GM23248 (cell line): Measurements from ENCODE around the gene EP400. TPM values are rescaled to one million over a fixed set of nuclear protein-coding genes. Genes with fewer than 3 reads are reported as not detected.
"Not testable (repeated sequence)": the region's sequence is repeated elsewhere in the genome, so short reads cannot be mapped to it uniquely, and the experiment has no call there.

ENCODE experiments used
- DNase-seq: peaks from one replicate; pipeline ENCODE4 v3.0.0-alpha.2; 2015
- H2AFZ ChIP-seq: fragments of 200-600 bp; sonication (generic); 2 replicates; pipeline ENCODE4 v1.6.1; 2016; ENCODE audit warnings: antibody characterized with exemption
- H3F3A ChIP-seq: fragments of 200-600 bp; sonication (generic); 2 replicates; pipeline ENCODE4 v1.6.1; 2016; ENCODE audit warnings: mild to moderate bottlenecking, antibody characterized with exemption, mixed run types; ENCODE audit not compliant: insufficient read depth
- H3K27ac ChIP-seq: fragments of 200-600 bp; sonication (generic); 2 replicates; pipeline ENCODE4 v1.5.1; 2016; ENCODE audit warnings: mild to moderate bottlenecking
- H3K27me3 ChIP-seq: fragments of 200-600 bp; sonication (generic); replicated peaks from 2 replicates; pipeline ENCODE4 v1.6.1; 2016; ENCODE audit warnings: mild to moderate bottlenecking; ENCODE audit not compliant: insufficient read depth
- H3K36me3 ChIP-seq: fragments of 200-600 bp; sonication (generic); 2 replicates; pipeline ENCODE4 v1.6.1; 2016; ENCODE audit warnings: low read depth, mild to moderate bottlenecking
- H3K4me1 ChIP-seq: fragments of 200-600 bp; sonication (generic); 2 replicates; pipeline ENCODE4 v1.6.1; 2016; ENCODE audit warnings: mild to moderate bottlenecking; ENCODE audit not compliant: insufficient read depth
- H3K4me2 ChIP-seq: fragments of 200-600 bp; sonication (generic); one replicate; pipeline ENCODE4 v1.6.1; 2016; ENCODE audit warnings: mild to moderate bottlenecking; ENCODE audit not compliant: unreplicated experiment
- H3K4me3 ChIP-seq: fragments of 200-600 bp; sonication (generic); 2 replicates; pipeline ENCODE4 v1.5.1; 2016; ENCODE audit warnings: mild to moderate bottlenecking
- H3K79me2 ChIP-seq: fragments of 200-600 bp; sonication (generic); 2 replicates; pipeline ENCODE4 v1.6.1; 2016; ENCODE audit warnings: mild to moderate bottlenecking; ENCODE audit not compliant: insufficient read depth
- H3K9ac ChIP-seq: fragments of 200-600 bp; sonication (generic); 2 replicates; pipeline ENCODE4 v1.6.1; 2016; ENCODE audit warnings: mild to moderate bottlenecking
- H3K9me2 ChIP-seq: fragments of 200-600 bp; sonication (generic); 2 replicates; pipeline ENCODE4 v1.6.1; 2016; ENCODE audit warnings: mixed run types, mild to moderate bottlenecking, moderate library complexity; ENCODE audit not compliant: insufficient read depth
- H3K9me3 ChIP-seq: fragments of 200-600 bp; sonication (generic); one replicate; pipeline ENCODE4 v1.6.1; 2017; ENCODE audit warnings: low read depth
- H4K20me1 ChIP-seq: fragments of 200-600 bp; sonication (generic); 2 replicates; pipeline ENCODE4 v1.6.0; 2016; ENCODE audit not compliant: insufficient read depth
- EZH2 ChIP-seq: fragments of 200-600 bp; sonication (generic); IDR thresholded peaks from 2 replicates; pipeline ENCODE4 v1.6.1; 2018; ENCODE audit warnings: antibody characterized with exemption, mild to moderate bottlenecking; ENCODE audit not compliant: insufficient read depth, poor library complexity, severe bottlenecking
- EZH2phosphoT487 ChIP-seq: fragments of 200-600 bp; sonication (generic); IDR thresholded peaks from 2 replicates; pipeline ENCODE4 v1.6.1; 2018; ENCODE audit warnings: antibody characterized with exemption, moderate library complexity, mild to moderate bottlenecking, low read depth; ENCODE audit not compliant: insufficient read depth
- WGBS, 2 experiments: methylation state at CpG; one replicate each; pipeline ENCODE4 v1.1.6; 2015 to 2017; ENCODE audit warnings: low lambda C conversion rate in 2 of 2, low coverage in 1 of 2; ENCODE audit errors: missing lambda C conversion rate in 2 of 2; 5-methylcytosine and 5-hydroxymethylcytosine counted together
- in situ Hi-C: fragments of 300-500 bp; cut with MboI; formaldehyde crosslinking; loops from 2 replicates; pipeline ENCODE4 v1.15.0; 2020
- polyA plus RNA-seq: library from polyadenylated mRNA; unstranded; fragments of >200 nt; fragmentation: Nextera tagmentation; extraction: Ambion mirVana; gene quantifications from 2 replicates; pipeline ENCODE4 v1.2.1, GENCODE V29; 2016
- total RNA-seq: library from RNA; depleted of rRNA; stranded (reverse); fragments of >200 nt; shearing (Covaris generic); gene quantifications from 2 replicates; pipeline ENCODE4 v1.2.3, GENCODE V29; 2014

Gene EP400
- total and polyA plus RNA-seq, 2 experiments from 2014 or later: 8.6 to 9.4 TPM

GRCh38 chr12:131983554-131983953 lies 33.8 kb downstream of the EP400 start:
- in situ Hi-C loops: no loop called here
- Histone ChIP-seq H3K9ac (no peak overlapping the region), H3K4me1 (0 out of 2 replicates have a peak, but pooled peaks cover 4% of the 10 kb centered on the region), H3K27me3 (no peaks in the 10 kb centered on the region), H3K27ac (no peak overlapping the region), H3K9me3 (no peaks in the 10 kb centered on the region), H4K20me1 (peaks cover 5% of the 10 kb centered on the region), H3K79me2 (peaks cover 36% of the 10 kb centered on the region), H3K36me3 (peaks cover 26% of the 10 kb centered on the region), H3K4me2 (no peak overlapping the region), H3F3A (no peaks in the 10 kb centered on the region), H3K4me3 (no peak overlapping the region), H3K9me2 (no peaks in the 10 kb centered on the region), H2AFZ (no peak overlapping the region)
- TF ChIP-seq EZH2phosphoT487 (no peak), EZH2 (no peak)
- DNase-seq: no peak
- WGBS, 2 experiments: 98 to 99% methylated on average over 6 of the region's 6 CpGs

GRCh38 chr12:131984334-131984733 lies 34.6 kb downstream of the EP400 start:
- 97 to 99% methylated on average over 3 of the region's 3 CpGs for WGBS, 2 experiments
- Histone ChIP-seq H3K4me1 (0 out of 2 replicates have a peak, but pooled peaks cover 4% of the 10 kb centered on the region), H3K27ac (no peak overlapping the region), H3K27me3 (no peaks in the 10 kb centered on the region), H2AFZ (no peak overlapping the region), H3K9me3 (no peaks in the 10 kb centered on the region), H3K4me2 (no peak overlapping the region), H3F3A (no peaks in the 10 kb centered on the region), H3K4me3 (no peak overlapping the region), H3K9ac (no peak overlapping the region), H3K36me3 (peaks cover 26% of the 10 kb centered on the region), H3K9me2 (no peaks in the 10 kb centered on the region), H4K20me1 (peaks cover 5% of the 10 kb centered on the region), H3K79me2 (peaks cover 28% of the 10 kb centered on the region)
- no peak for DNase-seq
- no peak for TF ChIP-seq EZH2phosphoT487
- no peak for TF ChIP-seq EZH2
- in situ Hi-C loops: no loop called here

- H3K27ac ChIP-seq, H3K9me2 ChIP-seq, H3K27me3 ChIP-seq, H3K9ac ChIP-seq, H3K4me3 ChIP-seq, H2AFZ ChIP-seq, H3K4me2 ChIP-seq, DNase-seq, H3K9me3 ChIP-seq, H4K20me1 ChIP-seq, H3F3A ChIP-seq, H3K4me1 ChIP-seq, in situ Hi-C loops: not testable (repeated sequence)
- 97% methylated on average over 11 of the region's 11 CpGs for WGBS, 2 experiments
- peaks cover 24% of the 10 kb centered on the region for H3K36me3 ChIP-seq
- peaks cover 17% of the 10 kb centered on the region for H3K79me2 ChIP-seq
Observed at GRCh38 chr12:131985510-131985875, 35.8 kb downstream of the EP400 start.

GRCh38 chr12:131986361-131986760 lies 36.6 kb downstream of the EP400 start:
- in situ Hi-C loops: no loop called here
- H3K27ac ChIP-seq: no peak overlapping the region
- H3K9me2 ChIP-seq: no peaks in the 10 kb centered on the region
- no peaks in the 10 kb centered on the region for H3K9me3 ChIP-seq
- 0 out of 2 replicates have a peak, but pooled peaks cover 9% of the 10 kb centered on the region for H3K79me2 ChIP-seq
- DNase-seq: no peak
- H3K4me2 ChIP-seq: no peak overlapping the region
- H3K9ac ChIP-seq: no peak overlapping the region
- no peaks in the 10 kb centered on the region for H3F3A ChIP-seq
- H3K36me3 ChIP-seq: peaks cover 15% of the 10 kb centered on the region; the same call in 1 of the 2 replicates
- no peak overlapping the region for H2AFZ ChIP-seq
- H3K4me3 ChIP-seq: no peak overlapping the region
- H4K20me1 ChIP-seq: no peaks in the 10 kb centered on the region
- no peaks in the 10 kb centered on the region for H3K27me3 ChIP-seq
- WGBS, 2 experiments: 93% methylated on average over 14 to 17 of the region's 17 CpGs
- no peak for TF ChIP-seq EZH2phosphoT487
- TF ChIP-seq EZH2: no peak
- H3K4me1 ChIP-seq: no peaks in the 10 kb centered on the region

GRCh38 chr12:131986910-131987309 lies 37.2 kb downstream of the EP400 start:
- 0 out of 2 replicates have a peak, but pooled peaks cover 9% of the 10 kb centered on the region for H3K79me2 ChIP-seq
- no peak for DNase-seq
- no peaks in the 10 kb centered on the region for H3F3A ChIP-seq
- in situ Hi-C loops: no loop called here
- H4K20me1 ChIP-seq: no peaks in the 10 kb centered on the region
- H3K4me3 ChIP-seq: no peak overlapping the region
- H3K27ac ChIP-seq: no peak overlapping the region
- no peak for TF ChIP-seq EZH2
- no peak for TF ChIP-seq EZH2phosphoT487
- 89 to 93% methylated on average over 5 of the region's 5 CpGs for WGBS, 2 experiments
- no peaks in the 10 kb centered on the region for H3K9me3 ChIP-seq
- H3K9me2 ChIP-seq: no peaks in the 10 kb centered on the region
- no peaks in the 10 kb centered on the region for H3K27me3 ChIP-seq
- peaks cover 17% of the 10 kb centered on the region; the same call in 1 of the 2 replicates for H3K36me3 ChIP-seq
- no peak overlapping the region for H3K9ac ChIP-seq
- H3K4me1 ChIP-seq: no peaks in the 10 kb centered on the region
- H3K4me2 ChIP-seq: no peak overlapping the region
- H2AFZ ChIP-seq: no peak overlapping the region
